HG03060 (cell line): ENCODE data around the gene QRSL1.
"Not testable (repeated sequence)": the region's sequence is repeated elsewhere in the genome, so short reads cannot be mapped to it uniquely, and the experiment has no call there.

ENCODE experiments used
- ATAC-seq: cut with Tn5 transposase; IDR thresholded peaks from one replicate; pipeline ENCODE4 v1.9.1; 2021; ENCODE audit warnings: low read depth, moderate number of reproducible peaks; ENCODE audit not compliant: unreplicated experiment

Gene QRSL1

DNA sequence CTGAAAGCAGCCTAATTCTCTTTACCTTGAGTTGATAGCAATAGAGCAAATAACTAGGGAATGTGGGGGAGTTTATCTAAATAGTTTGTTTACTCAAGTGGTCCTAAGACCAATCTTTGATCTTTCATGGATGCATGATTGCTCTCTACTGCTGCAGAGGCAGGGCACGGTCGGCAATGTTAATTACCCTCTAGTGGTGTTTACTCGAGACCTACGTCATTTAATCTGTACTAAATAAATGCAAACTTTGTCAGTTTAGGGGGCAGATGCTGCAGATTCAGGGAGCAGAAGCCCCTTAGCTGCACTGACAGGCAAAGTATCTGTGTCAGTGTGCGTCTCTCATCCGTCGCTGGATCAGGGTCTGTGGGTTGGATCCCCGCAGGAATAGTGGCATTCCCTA, 7.0 kb upstream of the QRSL1 start:
- no peak for ATAC-seq

DNA sequence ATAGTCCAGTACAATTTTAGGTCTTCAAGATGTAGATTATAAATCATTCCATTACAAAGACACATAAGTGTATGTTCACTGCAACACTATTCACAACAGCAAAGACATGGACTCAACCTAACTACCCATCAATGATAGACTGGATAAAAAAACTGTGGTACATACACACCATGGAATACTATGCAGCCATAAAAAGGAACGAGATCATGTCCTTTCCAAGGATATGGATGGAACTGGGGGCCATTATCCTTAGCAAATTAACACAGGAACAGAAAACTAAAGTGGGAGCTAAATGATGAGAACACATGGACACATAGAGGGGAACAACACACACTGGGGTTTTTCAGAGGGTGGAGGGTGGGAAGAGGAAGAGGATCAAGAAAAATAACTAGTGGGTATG, 6.3 kb upstream of the QRSL1 start:
- no peak for ATAC-seq

DNA sequence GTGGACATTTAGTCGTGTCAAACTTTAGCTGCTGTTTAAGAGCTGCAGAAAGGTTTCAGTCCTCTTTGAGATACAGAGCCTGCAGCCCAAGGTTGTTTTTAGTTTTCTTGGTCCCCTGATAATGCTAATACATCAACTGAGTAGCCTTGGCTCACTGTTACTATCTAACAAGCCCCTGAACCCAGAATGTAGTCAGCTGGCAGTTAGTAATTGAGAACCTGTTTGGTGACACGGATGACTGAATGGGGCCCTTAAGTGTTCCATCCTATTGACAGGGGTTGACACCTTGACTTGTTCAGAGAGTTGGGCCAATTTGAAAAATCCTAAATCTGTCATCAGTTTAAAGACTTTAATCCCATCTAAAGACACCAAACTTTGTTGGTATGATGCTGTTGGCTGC, 2.9 kb upstream of the QRSL1 start:
- no peak for ATAC-seq

DNA sequence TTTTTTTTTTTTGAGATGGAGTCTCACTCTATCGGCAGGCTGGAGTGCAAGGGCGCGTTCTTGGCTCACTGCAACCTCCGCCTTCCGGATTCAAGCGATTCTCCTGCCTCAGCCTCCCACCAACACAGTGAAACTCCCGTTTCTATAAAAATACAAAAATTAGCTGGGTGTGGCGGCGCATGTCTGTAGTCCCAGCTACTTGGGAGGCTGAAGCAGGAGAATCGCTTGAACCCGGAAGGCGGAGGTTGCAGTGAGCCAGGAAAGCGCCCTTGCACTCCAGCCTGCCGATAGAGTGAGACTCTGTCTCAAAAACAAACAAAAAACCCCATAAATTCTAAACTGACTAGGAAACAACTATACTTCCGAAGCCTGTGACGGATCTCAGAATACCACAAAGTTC, 1.6 kb upstream of the QRSL1 start:
- ATAC-seq, result not testable (repeated sequence)

DNA sequence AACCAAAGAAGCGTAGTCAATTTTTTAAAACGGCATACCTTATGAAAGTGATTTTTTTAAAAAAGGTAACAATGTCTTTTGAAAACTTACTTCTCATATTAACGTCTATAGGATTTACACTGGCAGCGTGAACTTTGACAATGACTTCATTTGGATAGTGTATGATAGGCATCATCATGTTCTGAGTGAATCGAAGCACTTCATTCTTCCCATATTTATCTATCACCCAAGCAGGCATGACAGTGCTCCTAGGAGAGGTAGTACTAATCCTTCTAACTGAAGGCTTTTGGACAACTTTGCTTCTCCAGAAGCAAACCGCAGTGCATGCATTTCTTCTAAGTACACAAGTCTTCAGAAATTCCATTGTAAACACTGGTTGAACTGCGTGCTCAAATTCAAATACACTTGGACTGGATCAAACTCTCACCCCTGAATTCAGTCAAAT, 698 bp upstream of the QRSL1 start:
- ATAC-seq, result no peak

DNA sequence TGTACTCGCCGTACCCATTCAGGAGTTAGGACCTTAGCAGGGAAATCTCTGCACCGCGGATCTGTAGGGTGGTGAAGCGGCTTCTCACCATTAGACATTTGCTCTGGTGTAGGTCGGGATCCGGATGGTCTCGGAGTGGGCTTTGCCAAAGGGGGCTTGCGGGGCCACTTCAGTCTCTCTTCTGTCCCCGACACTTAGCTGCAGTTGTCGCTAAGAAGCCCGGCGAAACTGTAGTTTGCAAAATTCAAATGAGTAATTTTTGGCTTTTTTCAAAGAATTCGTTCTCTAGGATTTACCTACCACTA, 433 bp downstream of the QRSL1 start:
- ATAC-seq, result no peak

DNA sequence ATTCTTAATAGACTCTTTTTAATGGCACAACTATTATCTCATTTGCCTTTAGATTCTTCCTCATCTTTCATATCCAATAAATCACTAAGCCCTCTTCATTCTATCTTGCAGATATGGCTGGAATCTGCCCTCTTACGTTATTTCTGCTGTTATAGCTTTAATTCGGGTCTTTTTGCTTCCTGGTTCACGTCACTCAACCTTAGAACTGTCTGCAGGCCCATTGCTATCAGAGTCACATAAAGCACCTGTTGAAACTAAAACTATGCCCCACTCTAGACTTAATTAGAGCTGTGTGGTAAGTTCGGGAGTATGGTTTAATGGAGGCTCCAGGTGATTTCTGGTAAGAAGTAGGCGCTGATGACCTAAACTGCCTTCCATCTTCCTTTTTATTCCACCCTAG, 988 bp downstream of the QRSL1 start:
- ATAC-seq, result no peak

DNA sequence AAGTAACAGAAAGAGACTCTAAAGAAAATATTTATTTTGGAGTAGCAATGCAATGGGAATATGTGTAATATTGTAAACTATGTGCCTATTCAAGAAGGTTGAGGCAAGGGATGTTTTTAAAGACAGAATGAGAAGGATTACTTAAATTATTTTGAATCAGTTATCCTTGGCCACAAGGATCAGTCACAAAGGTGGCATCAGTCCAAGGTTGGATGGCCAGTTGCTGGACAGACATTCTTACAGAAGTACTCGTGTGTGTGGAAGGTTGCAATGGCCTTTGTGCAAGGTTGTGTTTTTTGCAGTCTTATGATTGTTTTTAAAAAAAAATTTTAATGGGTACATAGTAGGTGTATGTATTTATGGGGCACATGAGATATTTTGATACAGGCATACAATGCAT, 2.0 kb downstream of the QRSL1 start:
- no peak for ATAC-seq

DNA sequence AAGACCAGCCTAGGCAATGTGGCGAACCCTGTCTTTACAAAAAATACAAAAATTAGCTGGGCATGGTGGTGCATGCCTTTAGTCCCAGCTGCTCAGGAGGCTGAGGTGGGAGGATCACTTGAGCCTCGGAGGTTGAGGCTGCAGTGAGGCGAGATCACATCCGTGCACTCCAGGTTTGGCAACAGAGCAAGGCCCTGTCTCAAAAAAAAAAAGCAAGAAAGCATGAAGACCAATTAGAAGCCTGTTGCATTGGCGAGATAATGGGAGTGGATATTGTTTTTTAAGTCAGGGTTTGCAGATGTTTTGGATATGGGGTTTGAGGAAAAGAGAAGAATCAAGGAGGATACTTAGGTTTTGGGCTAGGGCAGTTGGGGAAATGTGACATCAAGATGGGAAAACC, 5.2 kb downstream of the QRSL1 start:
- ATAC-seq, result no peak

DNA sequence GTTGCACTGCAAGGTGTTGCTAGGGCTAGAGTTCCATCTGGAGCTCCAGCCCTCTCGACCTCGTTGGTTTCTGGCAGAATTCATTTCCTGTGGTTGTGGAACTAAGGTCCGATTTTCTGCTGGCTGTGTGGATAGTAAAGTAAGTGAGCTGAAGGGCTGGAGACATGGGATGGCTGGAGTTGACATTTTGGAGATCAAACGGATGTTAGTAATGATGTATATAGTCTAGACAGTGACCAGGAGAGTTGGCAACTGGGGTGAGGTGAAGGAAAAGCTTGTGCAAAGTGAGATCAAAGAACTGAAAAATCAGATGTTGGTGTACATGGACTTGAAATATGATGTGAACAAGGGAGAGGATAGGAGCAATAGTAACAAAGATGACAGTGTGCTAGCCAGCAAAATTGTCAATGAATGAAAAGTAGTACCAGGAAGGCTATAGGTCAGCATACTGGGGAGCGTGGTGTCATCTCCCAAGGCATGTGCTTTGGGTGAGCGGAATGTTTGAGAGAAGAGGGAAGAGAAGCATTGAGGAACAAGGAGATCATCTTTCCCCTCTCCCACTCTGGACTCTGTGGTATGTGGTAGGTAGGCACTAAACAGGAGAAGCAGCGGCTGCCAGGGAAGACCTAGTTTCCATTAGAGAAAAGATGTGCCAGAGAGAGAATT, 7.8 kb downstream of the QRSL1 start:
- ATAC-seq, result no peak

DNA sequence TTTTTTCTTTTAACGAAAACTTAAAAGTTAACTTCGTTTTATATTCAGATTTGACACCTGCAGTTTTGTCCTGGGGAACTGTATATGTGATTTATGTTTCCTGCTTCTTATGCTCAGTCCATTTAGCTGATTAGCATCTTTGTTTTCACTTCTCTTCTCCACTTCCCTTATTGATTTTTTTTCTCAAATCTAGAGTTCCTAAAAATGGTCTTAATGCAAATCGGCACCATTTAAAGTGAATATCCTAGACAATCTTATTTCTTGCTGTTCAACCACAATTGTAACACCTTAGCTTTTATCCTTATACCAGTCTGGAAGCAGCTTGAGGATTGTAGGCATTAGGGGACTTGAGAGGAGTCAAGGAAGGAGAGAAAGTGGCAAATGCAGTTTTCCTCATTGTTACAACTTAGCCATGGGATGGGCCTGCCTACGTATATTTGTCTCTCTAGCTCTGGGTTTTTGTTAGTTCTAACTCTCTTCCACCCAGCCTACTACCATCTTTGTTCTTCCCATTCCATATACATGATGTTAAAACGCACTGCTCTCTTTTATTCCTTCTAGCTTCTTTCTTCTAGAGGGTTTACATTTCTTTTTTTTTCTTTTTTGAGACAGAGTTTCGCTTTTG, 8.5 kb downstream of the QRSL1 start:
- peak; percentile 48 for ATAC-seq

DNA sequence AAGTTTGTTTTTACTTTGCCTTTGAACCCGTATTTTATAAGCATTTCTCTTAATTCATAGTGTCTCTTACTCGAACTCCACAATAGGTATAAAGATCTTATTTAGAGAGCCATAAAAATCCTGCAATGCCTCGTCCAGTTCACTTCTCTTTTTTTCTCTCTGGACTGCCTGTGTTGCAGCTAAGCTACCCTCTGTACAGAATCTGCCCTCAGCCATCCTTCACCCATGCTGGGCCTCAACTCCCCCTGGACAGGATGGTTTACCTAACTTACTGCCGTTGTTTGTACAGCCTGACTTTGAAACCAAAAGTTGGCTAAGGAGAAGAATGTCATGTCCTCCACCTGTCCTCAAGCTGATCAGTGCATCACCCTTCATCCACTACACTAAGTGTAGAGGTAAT, 10.4 kb downstream of the QRSL1 start:
- no peak for ATAC-seq

DNA sequence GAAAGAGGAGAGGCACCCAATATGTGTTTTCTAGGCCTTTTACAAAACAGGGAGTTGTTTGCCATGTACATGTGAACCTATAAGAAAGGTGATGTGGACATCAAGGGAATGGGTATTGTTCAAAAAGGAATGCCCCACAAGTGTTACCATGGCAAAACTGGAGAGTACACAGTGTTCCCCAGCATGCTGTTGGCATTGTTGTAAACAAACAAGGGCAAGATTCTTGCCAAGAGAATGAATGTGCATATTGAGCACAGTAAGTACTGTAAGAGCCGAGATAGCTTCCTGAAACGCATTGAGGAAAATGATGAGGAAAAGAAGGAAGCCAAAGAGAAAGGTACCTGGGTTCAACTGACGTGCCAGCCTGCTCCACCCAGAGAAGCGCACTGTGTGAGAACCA, 13.1 kb downstream of the QRSL1 start:
- no peak for ATAC-seq

DNA sequence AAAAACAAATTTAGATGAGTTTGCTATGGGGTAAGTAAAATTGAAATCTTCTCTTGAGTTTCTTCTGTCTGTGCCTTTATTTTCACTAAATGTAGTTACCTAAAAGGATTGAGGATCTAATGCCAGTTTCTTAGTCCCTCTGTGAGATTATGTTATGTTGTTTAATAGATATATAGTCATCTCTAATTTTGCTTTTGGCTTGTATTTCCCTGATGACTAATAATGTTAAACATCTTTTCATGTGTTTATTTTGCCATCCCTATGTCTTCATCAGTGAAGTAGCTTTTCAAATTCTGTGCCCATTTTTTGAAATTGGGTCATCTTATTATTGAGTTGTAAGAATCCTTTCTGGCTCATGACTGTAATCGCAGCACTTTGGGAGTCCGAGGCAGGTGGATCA, 13.7 kb downstream of the QRSL1 start:
- ATAC-seq, result no peak

DNA sequence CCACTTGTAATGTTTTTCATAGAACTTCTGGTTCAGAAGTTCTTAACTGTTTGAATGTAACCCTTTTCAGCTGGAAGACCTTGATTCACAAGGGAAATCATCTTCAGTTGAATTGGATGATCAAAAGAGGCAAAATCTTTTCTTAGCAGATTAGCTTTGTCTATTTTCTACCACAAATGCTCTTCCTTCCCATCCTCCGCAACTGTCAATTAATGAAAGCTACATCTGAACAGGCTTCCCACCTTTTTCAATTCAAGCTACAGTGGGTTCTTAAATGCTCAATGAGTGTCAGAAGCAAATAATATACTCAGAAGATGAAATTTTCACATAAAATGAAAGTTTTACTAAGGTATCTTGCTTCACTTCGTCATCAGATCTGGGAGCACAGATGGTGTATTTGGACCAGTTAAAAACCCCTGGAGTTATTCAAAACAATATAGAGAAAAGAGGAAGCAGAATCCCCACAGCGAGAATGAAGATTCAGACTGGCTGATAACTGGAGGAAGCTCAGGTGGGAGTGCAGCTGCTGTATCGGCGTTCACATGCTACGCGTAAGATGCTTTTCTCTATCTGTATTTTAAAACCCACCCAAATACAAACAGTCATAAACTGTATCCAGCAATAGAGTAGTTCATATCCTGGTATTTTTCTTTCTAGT, 19.4 kb downstream of the QRSL1 start:
- ATAC-seq, result no peak

DNA sequence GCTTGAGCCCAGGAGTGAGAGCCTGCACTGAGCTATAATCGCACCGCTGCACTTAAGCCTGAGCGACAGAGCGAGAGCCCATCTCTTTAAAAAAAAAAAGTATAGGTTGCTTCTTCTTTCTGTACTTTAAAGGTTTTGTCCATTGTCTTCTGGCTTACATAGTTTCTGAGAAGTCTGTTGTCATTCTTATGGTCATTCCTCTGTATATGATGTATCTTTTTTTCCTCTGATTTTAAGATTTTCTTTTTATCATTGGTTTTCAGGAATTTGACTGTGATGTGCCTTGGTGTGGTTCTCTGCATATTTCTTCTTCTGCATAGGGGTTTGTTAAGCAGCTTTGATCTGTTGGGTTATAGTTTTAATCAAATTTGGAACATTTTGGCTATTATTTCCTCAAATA, 29.1 kb downstream of the QRSL1 start:
- ATAC-seq, result no peak

DNA sequence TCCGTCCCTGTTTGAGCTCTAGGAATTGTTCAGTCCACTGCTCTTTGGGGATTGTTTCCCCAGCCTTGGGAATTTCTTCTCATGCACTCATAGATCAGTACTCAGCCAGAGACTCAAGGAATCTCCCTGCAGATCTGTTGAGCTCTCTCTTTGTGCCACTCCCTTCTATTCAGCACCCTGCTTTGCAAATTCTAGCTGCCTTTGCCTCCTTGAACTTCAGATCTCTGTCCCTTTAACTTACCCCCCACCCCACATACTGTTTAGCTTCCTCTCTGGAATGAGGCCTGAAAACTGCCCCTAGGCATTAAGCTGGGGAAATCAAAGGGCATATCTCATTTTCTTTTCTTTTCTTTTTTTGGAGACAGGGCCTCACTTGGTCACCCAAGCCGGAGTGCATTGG, 30.5 kb downstream of the QRSL1 start:
- ATAC-seq, result no peak

DNA sequence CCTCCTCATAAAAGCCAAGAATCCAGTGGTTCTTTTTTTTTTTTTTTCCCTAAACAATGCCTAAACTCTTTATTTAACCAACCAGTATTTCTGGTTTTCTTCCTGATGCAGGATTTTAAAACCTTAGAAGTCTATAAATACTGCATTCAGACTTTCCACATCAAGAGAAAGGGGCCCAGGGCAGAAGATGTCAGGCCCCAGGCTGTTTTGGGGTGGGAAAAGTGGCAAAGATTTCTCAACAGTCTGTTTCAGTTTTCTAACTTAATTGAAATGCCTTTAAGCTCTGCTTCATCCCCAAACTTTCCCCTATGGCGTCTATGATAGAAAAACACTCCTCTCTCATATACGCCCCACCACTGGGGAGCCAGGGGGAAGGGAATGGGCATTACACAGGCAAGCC, 33.1 kb downstream of the QRSL1 start:
- ATAC-seq, result no peak

DNA sequence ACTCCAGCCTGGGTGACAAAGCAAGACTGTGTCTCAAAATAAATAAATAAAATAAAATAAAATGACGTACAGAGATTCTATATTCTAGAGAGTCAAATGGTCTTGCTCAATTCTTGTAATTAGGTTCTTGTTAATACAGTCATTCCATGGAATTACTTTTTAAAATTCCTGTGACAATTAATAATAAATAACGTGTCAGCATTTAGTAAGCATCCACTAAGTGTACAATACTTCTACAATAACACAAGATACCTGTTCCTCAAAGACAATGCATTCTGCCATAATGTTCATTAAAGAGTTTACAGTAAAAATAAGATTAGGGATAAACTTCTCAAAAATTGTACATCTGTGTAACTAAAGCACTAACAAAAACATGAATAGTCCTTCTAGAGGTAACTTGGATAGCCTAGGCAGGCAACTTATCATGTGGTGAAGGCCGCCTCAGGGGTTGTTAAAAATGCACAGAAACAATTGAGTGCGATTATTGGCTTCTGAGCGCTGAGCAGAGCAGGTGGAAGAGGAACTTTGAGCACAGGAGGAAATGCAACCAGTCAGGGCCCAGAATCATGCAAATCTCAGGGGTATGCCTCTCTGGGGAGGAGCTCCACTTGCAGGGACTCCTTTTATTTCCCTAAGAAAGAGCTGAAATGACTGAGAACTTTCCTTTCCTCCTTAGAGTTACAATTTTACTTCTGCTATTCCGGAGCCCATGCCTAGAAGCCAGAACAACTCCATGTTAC, 37.1 kb downstream of the QRSL1 start:
- peak; percentile 88 for ATAC-seq

DNA sequence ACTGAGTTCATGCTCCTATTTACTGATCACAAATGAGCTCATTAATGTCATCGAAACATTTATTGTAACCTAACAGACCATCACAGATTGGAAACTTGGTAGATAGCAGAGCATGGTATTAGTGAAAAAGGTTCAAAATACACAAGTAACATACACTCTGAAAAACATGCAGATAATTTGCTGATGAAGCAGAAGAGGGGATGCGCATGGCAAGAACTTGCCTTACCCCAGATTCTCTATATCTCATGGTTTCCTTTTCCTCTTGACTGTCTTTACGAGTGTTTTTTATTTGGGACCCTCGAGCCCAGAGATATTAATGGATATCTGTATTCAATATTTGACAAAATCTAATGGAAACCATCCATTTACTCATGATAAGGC, 37.6 kb downstream of the QRSL1 start:
- no peak for ATAC-seq

DNA sequence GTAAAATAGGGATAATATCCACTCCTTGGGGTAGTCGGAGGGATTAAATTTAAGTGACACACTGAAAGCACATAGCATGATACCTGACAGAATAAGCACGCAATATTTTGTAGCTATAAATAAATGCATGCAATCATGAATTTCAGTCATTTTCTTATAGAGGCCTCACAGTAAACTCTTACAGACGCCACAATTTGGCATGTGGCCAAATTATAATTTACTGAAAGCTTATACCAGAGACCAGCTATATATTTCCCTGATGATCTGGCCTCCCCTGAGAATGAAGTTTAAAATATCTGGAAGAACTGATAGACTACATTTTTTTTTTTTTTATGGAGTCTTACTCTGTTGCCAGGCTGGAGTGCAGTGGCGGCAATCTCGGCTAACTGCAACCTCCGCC, 40.9 kb downstream of the QRSL1 start:
- ATAC-seq, result no peak

DNA sequence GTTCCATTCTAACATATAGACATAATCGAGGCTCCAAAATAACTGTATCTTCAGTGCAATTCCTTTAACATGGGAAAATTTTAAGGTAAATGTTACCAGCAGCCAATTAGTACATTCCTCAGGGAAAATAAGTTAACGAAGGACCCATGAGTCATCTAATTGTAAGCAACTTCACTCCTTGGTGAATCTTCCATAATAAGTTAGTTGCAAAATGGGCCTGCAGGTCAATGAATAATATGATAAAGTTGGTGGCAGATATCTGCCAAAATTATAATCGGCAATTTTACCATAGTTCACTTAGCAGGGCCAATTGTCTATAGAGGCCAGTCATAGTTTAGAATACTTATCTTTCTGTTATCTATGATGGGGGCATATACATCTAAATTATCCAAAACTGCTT, 42.3 kb downstream of the QRSL1 start:
- ATAC-seq, result no peak
